HUES6 (cell line): Measurements from ENCODE around the gene HNRNPK.

ENCODE experiments used
- H3K27ac ChIP-seq: 2 replicates; pipeline ENCODE4 v1.7.0; 2013; ENCODE audit warnings: low read depth, mild to moderate bottlenecking, low read length, inconsistent platforms
- H3K27me3 ChIP-seq: 2 replicates; pipeline ENCODE4 v1.6.1; 2013; ENCODE audit warnings: low read length; ENCODE audit not compliant: control insufficient read depth, insufficient read depth
- H3K36me3 ChIP-seq: 2 replicates; pipeline ENCODE4 v1.6.1; 2013; ENCODE audit warnings: low read length; ENCODE audit not compliant: control insufficient read depth, insufficient read depth
- H3K4me1 ChIP-seq: 2 replicates; pipeline ENCODE4 v1.6.1; 2013; ENCODE audit warnings: low read length; ENCODE audit not compliant: control insufficient read depth, insufficient read depth
- H3K4me3 ChIP-seq: 2 replicates; pipeline ENCODE4 v1.5.1; 2013; ENCODE audit warnings: low read depth, low read length
- H3K9ac ChIP-seq: one replicate; pipeline ENCODE4 v1.6.1; 2013; ENCODE audit warnings: mild to moderate bottlenecking, low read length
- H3K9me3 ChIP-seq: 2 replicates; pipeline ENCODE4 v1.6.1; 2013; ENCODE audit warnings: low read depth, low read length; ENCODE audit not compliant: control insufficient read depth, insufficient read depth

The HNRNPK gene

GRCh38 chr9:83933790-83934189, 46.2 kb downstream of the HNRNPK start:
- Histone ChIP-seq H3K9me3 (no peaks in the 10 kb centered on the region), H3K36me3 (0 out of 2 replicates have a peak, but pooled peaks cover 4% of the 10 kb centered on the region), H3K4me3 (no peak overlapping the region), H3K27ac (no peak overlapping the region), H3K4me1 (peaks cover 12% of the 10 kb centered on the region), H3K27me3 (no peaks in the 10 kb centered on the region), H3K9ac (no peak overlapping the region)

DNA sequence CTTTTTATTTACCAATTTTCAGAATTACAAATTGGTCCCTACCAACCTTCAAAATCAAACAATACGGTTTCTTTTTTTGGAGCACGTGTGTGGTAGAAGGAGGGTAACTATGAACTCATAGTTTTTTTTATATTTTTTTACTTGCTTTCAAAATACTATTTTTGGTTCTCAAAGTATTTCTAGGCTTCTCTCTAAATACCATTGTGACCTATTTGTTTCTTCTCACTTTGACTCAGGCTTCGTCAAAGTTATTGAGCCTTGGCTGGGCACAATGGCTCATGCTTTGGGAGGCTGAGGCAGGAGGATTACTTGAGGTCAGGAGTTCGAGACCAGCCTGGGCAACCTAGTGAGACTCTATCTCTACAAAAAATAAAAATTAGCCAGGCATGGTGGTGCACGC, 47.2 kb downstream of the HNRNPK start:
- Histone ChIP-seq H3K4me1 (peaks cover 12% of the 10 kb centered on the region), H3K4me3 (no peak overlapping the region), H3K36me3 (no peaks in the 10 kb centered on the region), H3K9ac (no peak overlapping the region), H3K27me3 (no peaks in the 10 kb centered on the region), H3K9me3 (no peaks in the 10 kb centered on the region), H3K27ac (no peak overlapping the region)

- Histone ChIP-seq H3K27ac (no peak overlapping the region), H3K4me3 (no peak overlapping the region), H3K36me3 (no peaks in the 10 kb centered on the region), H3K9ac (no peak overlapping the region), H3K9me3 (no peaks in the 10 kb centered on the region), H3K27me3 (no peaks in the 10 kb centered on the region), H3K4me1 (peaks cover 12% of the 10 kb centered on the region)
Observed at GRCh38 chr9:83932011-83932410, 48.0 kb downstream of the HNRNPK start.

GRCh38 chr9:83930881-83931280, 49.1 kb downstream of the HNRNPK start:
- Histone ChIP-seq H3K9ac (no peak overlapping the region), H3K9me3 (no peaks in the 10 kb centered on the region), H3K4me1 (peaks cover 12% of the 10 kb centered on the region), H3K27ac (no peak overlapping the region), H3K27me3 (no peaks in the 10 kb centered on the region), H3K36me3 (no peaks in the 10 kb centered on the region), H3K4me3 (no peak overlapping the region)

GRCh38 chr9:83927591-83927990, 52.4 kb downstream of the HNRNPK start:
- Histone ChIP-seq H3K4me3 (no peak overlapping the region), H3K9ac (no peak overlapping the region), H3K27me3 (no peaks in the 10 kb centered on the region), H3K27ac (no peak overlapping the region), H3K36me3 (no peaks in the 10 kb centered on the region), H3K4me1 (no peaks in the 10 kb centered on the region), H3K9me3 (no peaks in the 10 kb centered on the region)

- Histone ChIP-seq H3K27me3 (no peaks in the 10 kb centered on the region), H3K27ac (peak within 1 kb of the TSS; percentile 84), H3K9me3 (no peaks in the 10 kb centered on the region), H3K4me3 (peak within 1 kb of the TSS; percentile 61), H3K4me1 (peaks cover 6% of the 10 kb centered on the region; the same call in 1 of the 2 replicates), H3K9ac (peak within 1 kb of the TSS; percentile 82), H3K36me3 (no peaks in the 10 kb centered on the region)
Observed at GRCh38 chr9:83920927-83921707, 58.9 kb downstream of the HNRNPK start, which contains the start of gene KIF27. TSS of gene KIF27 (minus strand) at chr9:83921432. CDS start at chr9:83915591, 5,841 bp downstream.

DNA sequence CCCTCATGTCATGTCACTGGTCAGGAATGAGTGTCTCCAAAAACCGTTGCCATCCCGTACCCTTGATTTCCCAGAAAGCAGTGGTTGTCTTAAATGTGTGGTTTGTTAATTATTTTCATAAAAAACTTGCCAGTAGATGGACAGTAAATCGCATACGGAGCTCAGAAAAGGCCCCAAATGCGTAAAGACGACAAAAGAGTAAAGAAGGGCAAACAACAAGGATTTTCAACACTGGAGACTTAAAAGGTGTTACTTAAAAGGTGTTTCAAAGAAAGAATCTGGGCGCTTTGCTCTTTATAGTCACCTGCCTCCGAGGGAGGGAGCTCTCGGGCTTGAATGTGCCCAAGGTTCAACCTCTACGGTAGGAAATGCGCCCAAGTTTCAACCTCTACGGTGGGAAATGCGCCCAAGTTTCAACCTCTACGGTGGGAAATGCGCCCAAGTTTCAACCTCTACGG, 59.5 kb downstream of the HNRNPK start:
- H3K9me3 ChIP-seq = no peaks in the 10 kb centered on the region
- H3K4me3 ChIP-seq = peak overlapping the region; percentile 61
- H3K27ac ChIP-seq = peak overlapping the region; percentile 84
- no peaks in the 10 kb centered on the region for H3K27me3 ChIP-seq
- H3K36me3 ChIP-seq = no peaks in the 10 kb centered on the region
- peak overlapping the region; percentile 82 for H3K9ac ChIP-seq
- peaks cover 6% of the 10 kb centered on the region; the same call in 1 of the 2 replicates for H3K4me1 ChIP-seq

- H3K36me3 ChIP-seq = no peaks in the 10 kb centered on the region
- peaks cover 6% of the 10 kb centered on the region; the same call in 1 of the 2 replicates for H3K4me1 ChIP-seq
- H3K27me3 ChIP-seq = no peaks in the 10 kb centered on the region
- H3K4me3 ChIP-seq = no peak overlapping the region
- no peaks in the 10 kb centered on the region for H3K9me3 ChIP-seq
- H3K27ac ChIP-seq = no peak overlapping the region
- no peak overlapping the region for H3K9ac ChIP-seq
Observed at GRCh38 chr9:83919111-83919510, 60.9 kb downstream of the HNRNPK start.
